DOHH2 (cell line): ENCODE data around the gene DUOXA2.

Experiments
- EZH2phosphoT487 ChIP-seq: fragments of 200-600 bp; sonication (generic); IDR thresholded peaks from 2 replicates; pipeline ENCODE4 v1.6.1; 2017; ENCODE audit warnings: borderline replicate concordance, mild to moderate bottlenecking, antibody characterized with exemption, low read length, moderate library complexity, mixed read lengths
- TF ChIP-seq, protein P1 (sequence below): fragments of 200-600 bp; sonication (generic); IDR thresholded peaks from one replicate; pipeline ENCODE4 v1.5.1; 2014; ENCODE audit warnings: antibody characterized with exemption, mild to moderate bottlenecking, low read depth, low read length; ENCODE audit not compliant: poor library complexity, severe bottlenecking

- TF ChIP-seq, protein P1, sequence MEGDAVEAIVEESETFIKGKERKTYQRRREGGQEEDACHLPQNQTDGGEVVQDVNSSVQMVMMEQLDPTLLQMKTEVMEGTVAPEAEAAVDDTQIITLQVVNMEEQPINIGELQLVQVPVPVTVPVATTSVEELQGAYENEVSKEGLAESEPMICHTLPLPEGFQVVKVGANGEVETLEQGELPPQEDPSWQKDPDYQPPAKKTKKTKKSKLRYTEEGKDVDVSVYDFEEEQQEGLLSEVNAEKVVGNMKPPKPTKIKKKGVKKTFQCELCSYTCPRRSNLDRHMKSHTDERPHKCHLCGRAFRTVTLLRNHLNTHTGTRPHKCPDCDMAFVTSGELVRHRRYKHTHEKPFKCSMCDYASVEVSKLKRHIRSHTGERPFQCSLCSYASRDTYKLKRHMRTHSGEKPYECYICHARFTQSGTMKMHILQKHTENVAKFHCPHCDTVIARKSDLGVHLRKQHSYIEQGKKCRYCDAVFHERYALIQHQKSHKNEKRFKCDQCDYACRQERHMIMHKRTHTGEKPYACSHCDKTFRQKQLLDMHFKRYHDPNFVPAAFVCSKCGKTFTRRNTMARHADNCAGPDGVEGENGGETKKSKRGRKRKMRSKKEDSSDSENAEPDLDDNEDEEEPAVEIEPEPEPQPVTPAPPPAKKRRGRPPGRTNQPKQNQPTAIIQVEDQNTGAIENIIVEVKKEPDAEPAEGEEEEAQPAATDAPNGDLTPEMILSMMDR = no peak
- TF ChIP-seq EZH2phosphoT487 = no peak
These were observed 7.7 kb downstream of the DUOXA2 start for GRCh38 chr15:45121706-45122417.
